Stromal cell of bone marrow (primary cell): Measurements from ENCODE around the gene CCNL2.
A peak's percentile ranks its signal among the peaks of the same experiment; 100 is the strongest.
"Not testable (repeated sequence)": the region's sequence is repeated elsewhere in the genome, so short reads cannot be mapped to it uniquely, and the experiment has no call there.

Experiments
- DNase-seq: peaks from one replicate; pipeline ENCODE4 v3.0.0-alpha.2; 2012; ENCODE audit warnings: low read depth

The CCNL2 gene

DNA sequence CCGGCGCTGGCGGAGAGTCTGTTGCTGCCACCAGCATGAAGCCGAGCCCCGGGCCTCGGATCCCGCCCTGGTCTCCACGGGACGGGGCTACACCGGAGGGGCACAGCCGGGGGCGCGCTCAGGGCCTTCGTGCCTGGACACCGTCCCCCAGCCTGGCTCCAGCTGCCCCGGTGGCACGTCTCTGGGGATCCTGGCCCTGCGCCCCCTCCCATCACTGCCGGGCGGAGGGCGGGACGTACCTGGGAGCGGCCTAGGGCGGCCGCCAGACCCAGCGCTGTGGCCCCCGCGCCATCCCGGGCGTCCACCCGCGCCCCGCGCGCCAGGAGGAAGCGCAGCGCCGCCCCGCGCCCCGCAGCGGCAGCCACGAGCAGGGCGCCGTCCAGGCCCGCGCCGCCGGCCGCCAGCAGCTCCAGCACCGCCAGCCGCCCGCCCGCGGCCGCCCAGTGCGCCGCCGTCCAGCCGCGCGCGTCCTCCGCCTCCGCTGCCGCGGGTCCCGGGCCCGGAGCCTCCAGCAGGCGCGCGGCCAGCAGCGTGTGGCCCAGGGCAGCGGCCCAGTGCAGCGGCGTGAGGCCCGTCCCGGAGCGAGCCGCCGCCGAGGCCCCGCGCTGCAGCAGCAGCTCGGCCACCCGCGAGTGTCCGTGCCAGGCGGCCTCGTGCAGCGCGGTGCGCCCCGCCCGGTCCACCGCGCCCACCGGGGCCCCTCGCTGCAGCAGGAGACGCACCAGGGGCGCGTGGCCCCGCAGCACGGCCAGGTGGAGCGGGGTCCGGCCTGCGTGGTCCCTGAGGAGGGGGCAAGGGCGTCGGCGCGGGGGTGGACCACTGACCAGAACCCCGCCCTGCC, 20.9 kb upstream of the CCNL2 start:
- DNase-seq, result no peak

DNA sequence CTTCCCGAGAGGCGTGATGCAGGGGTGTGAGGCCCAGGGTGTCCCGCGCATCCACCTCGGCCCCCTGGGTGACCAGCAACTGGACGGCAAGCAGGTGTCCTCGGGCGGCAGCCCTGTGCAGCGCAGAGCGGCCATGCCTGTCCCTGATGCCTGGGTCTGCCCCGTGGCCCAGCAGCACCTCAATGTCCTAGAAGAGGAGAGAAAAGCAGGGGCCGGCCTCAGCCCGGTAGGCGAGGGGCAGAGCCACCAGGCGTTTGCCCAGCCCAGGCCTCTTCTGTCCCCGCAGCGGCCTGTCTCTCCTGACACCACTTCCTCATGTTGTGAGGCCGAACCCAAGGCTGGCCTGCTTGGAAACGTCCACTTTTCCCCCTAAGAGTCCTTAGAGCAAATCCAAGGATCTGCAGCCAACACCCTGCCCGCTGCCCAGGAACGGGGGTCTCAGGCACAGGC, 20.3 kb upstream of the CCNL2 start:
- DNase-seq, result no peak

DNA sequence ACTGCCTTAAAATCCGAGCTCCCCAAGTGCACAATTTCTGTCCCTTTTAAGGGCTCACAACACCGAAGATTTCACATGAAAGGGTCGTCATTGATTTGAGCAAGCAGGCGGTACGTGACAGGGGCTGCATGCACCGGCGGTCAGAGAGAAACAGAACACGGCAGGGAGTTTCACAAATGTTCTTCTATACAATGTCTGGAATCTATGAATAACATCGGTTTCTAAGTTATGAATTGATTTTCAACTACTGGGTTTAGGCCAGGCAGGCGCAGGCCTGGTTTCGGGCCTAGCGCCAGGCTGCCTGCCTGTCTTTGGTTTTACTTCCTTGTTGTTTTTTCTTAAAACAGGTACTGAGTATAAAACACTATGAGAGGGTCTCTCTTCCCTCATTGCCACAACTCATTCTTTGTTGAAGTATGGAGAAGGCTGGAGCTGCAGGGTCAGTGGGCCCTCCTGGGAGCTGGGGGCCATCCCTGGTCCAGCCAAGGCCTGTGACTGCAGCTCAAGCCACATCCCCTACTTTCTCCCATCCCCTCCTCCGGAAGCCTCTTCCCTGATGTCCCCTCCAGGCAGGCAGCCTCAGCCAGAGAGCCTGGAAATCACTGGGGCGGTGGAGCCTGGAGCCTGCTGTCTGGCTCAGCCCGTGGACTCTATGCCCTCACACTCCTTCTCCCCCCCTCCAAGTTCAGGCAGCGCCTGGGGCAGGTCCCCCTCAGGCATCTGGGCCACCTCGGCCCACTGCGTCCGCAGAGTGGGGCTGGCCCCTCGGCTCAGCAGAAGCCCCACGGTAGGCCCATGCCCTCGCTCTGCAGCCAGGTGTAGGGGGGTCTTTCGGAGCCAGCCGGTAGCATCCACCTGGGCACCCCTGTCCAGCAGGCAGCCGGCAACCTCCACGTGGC, 19.6 kb upstream of the CCNL2 start:
- DNase-seq, result no peak

DNA sequence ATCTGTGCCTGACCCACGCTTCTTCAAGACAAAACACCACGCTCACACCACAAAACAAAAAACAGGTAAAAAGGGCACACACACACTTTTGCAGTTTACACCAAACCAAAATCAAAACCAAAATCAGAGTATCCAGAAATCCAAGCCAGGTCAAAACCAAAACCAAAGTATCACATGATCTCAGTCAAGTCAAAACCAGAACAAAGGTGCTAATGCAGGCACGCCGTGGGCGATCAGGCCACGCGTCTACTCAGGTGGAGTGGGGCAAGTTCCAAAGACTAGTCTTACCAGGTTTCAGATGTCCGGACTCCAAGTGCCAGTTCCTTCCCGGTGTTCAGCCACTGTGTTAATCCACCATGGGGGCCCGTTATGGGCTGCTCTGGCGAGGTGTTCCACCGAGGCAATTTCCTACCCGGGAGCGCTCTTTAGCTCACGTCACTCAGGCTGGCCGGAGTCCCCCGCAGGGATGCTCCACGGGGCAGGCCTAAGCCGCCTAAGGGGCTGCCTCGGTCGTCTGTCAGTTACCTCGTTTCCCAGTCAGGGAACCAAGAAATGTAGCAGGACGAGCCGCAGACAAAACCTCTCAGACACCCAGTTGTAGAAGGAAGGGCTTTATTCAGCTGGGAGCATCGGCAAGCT, 18.8 kb upstream of the CCNL2 start:
- not testable (repeated sequence) for DNase-seq

DNA sequence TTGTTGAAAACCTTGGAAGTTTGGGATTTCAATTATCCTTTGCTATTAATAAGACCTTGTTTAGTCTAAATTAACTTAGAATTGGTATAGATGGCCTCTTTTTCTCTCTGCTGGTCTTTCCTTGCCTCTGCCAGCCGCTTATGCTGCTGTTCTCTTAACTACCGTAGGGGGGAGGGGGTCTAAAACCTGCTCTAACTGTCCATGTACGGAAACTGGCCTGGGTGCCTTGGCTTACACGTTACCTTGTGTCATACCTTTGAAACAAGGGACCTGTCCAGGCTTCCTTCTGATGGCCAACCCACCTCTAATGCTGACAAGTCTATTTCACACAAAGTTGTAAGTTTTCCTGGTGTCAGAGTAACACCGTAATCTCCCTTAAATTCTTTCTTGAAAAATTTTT, 18.3 kb upstream of the CCNL2 start:
- not testable (repeated sequence) for DNase-seq

DNA sequence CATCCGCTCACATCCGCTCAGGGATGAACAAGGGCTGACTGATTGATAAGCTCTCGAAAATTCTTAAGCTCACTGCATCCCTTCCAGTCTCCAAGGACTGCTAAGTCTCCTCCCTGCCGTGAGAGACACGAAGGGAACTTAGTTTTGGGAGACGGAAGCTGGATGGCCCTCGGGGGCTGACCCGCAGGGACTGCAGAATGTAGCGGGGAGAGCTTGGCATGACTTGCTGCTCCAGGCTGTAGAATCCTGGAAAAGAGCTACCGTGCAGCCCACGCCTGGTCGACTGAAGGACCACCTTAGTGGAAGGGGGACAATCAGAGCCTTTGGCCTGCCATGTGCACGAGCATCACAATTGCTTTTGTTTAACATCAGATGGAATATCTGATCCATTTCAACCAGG, 16.6 kb upstream of the CCNL2 start:
- no peak for DNase-seq

DNA sequence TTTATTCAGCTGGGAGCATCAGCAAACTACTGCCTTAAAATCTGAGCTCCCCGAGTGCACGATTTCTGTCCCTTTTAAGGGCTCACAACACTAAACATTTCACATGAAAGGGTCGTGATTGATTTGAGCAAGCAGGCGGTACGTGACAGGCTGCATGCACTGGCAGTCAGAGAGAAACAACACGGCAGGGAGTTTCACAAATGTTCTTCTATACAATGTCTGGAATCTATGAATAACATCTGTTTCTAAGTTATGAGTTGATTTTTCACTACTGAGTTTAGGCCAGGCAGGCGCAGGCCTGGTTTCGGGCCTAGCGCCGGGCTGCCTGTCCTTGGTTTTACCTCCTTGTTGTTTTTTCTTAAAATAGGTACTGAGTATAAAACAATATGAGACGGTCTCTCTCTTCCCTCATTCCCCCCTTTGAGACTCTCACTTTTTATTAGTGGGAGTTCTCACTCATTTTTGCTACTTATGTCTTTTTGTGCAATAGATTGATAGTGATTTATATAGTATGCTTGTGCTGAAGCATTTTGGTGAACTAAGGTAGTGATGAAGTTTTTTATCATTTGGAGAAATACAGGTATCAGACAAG, 13.3 kb upstream of the CCNL2 start:
- not testable (repeated sequence) for DNase-seq

DNA sequence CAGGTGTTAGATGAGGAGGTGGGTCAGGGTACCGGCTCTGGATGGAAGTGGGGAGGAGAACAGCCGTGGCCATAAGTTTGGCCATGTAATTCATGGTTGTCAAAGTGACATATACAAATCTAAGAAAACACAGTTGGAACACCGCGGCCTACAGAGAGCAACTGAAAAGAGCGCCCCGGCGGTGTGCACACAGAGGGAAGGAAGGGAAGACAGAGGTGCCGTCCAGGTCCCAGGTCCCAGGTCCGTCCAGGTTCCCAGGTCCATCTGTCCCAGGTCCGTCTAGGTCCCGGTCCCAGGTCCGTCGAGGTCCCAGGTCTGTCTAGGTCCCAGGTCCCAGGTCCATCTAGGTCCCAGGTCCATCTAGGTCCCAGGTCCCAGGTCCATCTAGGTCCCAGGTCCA, 12.5 kb upstream of the CCNL2 start:
- DNase-seq, result no peak

DNA sequence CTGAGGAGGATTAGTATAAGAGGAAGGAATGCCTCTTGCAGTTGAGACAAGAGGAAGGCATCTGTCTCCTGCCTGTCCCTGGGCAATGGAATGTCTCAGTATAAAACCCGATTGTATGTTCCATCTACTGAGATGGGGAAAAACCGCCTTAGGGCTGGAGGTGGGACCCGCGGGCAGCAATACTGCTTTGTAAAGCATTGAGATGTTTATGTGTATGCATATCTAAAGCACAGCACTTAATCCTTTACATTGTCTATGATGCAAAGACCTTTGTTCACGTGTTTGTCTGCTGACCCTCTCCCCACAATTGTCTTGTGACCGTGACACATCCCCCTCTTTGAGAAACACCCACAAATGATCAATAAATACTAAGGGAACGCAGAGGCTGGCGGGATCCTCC, 11.1 kb upstream of the CCNL2 start:
- DNase-seq, result not testable (repeated sequence)

DNA sequence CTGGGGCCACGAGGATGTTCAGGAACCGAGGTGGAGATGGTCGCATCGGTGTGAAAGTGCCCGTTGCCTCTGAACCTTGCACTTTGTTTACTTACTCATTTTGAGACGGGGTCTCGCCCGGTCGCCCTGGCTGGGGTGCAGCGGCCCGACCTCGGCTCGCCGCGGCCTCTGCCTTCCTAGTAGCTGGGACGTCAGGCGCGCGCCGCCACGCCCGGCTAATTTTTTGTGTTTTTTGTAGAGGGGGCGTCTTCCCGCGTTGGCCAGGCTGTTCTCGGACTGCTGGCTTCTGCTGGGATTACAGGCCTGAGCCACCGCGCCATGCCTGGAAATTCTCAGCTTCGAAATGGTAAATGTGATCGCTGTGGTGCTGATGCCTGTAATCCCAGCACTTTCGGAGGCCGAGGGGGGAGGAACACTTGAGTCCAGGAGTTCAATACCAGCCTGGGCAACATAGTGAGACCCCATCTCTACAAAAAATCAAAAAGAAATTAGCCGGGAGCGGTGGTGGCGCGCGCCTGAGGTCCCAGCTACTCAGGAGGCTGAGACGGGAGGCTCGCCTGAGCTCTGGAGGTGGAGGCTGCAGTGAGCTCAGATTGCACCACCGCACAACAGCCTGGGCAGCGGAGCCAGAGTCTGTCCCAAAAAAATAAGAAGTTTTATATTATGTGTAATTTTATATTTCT, 8.6 kb upstream of the CCNL2 start:
- DNase-seq, result no peak

DNA sequence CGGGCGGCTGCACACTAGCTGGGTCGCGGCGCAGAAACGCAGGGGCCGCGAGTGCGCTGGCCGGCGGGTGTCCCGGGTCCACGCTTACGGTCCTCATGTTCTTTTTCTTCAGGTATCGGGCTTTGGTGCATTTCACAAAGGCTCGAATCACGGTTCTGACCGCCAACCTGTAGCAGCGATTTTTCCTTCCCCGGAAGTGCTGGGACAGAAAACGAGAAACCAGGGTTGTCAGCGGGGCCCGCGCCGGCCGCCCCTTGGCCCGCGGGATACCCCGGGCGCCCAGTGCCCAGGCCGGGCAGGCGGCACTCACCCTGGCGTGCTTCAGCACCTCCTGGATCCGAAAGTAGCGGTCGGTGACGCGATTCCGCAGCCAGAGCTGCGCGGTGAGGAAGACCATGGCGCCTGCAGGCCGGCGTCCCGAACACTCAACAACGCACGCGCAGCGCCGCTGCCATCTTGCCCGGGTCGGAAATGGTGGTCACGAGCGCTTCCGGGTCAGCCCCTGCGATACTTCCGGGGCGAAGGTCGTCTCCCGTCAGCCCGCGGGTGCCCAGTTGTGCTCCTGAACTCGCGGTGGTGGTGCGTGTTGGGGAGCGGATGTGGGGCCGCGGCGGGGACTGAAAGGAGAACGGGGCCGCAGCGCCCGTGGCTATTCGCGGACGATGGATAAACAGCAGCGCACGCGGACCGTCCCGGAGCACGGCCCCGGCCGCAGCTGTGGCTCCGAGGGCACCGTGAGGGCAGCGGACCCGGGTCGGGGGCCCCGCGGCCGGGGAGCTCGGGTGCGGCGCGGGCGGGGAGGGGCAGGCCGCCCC, 7.9 kb upstream of the CCNL2 start, which contains the start of gene MRPL20:
Gene MRPL20 (minus strand): TSS at position 473 of the 815 bp plus-strand sequence. CDS start 76 bp downstream, at position 397.
- peak; percentile 82 for DNase-seq

DNA sequence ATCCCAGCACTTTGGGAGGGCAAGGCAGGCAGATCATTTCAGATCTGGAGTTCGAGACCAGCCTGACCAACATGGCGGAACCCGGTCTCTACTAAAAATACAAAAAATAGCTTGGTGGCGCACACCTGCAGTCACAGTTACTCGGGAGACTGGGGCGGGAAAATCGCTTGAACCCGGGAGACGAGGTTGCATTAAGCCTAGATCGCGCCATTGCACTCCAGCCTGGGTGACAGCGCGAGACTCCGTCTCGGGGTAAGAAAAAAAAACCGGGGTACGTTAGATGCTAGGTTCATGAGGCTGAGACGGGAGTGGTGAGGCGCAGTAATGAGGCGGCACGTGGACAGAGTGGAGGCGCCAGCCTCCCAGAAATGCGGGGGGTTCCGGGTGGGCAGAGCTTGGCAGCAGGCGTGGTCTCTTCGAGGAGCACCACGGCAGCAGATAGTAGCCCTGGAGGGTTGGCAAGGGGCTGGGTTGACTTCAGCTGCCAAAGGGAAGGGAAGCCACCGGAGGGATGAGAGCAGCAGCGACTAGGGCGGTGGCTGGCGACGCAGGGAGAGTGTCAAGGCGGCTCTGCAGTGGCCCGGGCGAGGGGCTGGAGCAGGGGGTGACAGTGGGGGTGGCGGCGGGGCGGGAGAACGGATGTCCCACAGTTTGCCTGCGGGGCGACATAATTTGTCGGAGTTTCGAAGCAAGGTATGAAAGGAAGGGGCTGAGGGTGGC, 7.1 kb upstream of the CCNL2 start:
- no peak for DNase-seq

DNA sequence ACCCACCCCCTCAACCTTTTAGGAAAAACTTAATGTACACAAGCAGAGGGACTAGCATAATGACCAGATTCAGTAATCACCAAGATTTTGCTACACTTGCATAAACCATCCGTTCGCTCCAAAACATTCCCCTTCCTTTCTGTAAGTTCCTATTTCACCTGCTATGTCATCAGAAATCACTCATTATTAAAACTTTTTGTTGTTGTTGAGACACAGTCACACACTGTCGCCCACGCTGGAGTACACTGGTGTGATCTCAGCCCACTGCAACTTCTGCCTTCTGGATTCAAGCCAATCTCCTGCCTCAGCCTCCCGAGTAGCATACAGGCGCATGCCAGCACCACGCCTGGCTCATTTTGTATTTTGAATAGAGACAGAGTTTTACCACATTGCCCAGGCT, 4.5 kb upstream of the CCNL2 start:
- DNase-seq, result no peak

DNA sequence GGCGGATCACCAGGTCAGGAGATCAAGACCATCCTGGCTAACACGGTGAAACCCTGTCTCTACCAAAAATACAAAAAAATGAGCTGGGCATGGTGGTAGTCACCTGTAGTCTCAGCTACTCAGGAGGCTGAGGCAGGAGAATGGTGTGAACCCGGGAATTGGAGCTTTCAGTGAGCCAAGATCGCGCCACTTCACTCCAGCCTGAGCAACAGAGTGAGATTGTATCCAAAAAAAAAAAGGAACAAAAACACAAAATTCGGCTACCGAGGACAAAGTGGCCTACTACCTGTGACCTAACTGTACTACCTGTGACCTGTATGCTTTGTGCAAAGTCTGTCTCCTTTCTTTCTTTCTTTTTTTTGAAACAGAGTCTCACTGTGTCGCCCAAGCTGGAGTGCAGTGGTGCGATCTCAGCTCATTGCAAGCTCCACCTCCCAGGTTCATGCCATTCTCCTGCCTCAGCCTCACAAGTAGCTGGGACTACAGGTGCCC, 3.8 kb upstream of the CCNL2 start:
- not testable (repeated sequence) for DNase-seq

DNA sequence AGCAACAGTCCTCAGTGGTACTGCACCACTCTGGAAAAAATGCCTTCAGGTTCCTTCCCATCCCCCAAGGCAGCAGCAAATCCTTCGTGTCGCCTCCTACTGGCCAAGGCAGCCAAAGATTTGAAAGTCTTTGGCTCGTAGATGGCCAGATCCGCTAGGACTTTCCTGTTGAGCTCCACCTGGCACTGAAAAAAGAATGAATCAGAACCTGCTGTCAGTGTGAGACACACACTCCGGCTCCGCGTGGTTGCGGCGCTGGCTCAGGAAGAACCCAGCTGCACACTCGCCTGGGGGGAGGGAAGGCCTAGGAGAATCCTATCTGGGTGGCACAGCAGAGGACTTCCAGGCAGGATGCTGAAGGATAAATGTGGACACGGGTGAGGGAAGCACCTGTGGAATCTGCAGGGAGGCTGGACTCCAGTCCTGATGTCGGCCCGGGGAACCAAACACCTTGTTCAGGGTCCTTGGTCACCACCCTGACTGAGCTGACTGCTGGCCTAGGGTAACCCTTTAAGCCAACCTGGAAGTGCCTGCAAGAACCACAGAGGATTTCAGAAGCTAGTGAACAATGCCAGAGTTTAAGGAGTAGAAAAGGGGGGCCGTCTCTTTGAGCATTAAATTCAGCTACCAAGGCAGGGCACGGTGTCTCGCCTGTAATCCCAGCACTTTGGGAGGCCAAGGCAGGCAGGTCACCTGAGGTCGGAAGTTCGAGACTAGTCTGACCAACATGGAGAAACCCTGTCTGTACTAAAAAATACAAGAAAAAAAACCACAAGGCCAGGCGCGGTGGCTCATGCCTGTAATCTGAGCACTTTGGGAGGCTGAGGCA, 3.2 kb upstream of the CCNL2 start:
- peak; percentile 29 for DNase-seq

DNA sequence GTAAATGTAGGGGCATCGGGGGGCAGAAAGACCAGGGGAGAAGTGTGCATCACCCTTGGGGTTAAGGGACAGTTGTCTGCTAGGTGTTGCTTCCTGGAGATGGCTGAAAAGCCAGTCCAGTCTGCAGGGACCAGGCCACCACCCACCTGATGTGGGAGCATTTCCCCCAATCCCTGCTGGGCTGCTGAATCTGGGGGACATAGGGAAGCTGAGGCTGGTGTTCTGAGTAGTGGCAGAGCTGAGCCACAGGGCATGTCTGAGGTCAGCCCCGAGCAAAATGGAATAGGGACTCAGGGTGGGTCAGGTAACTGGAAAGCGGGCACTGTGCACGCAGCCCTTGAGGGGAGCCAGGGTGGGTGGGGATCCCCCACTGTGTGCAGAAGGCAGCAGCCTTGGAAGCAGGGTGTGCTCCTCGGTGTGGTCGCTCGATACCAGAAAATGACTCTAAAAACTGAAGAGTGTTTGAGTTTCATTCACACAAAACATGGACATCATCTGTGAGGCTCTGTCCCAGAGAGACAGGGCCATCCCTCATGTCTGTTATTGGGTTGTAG, 2.4 kb upstream of the CCNL2 start:
- DNase-seq, result no peak

DNA sequence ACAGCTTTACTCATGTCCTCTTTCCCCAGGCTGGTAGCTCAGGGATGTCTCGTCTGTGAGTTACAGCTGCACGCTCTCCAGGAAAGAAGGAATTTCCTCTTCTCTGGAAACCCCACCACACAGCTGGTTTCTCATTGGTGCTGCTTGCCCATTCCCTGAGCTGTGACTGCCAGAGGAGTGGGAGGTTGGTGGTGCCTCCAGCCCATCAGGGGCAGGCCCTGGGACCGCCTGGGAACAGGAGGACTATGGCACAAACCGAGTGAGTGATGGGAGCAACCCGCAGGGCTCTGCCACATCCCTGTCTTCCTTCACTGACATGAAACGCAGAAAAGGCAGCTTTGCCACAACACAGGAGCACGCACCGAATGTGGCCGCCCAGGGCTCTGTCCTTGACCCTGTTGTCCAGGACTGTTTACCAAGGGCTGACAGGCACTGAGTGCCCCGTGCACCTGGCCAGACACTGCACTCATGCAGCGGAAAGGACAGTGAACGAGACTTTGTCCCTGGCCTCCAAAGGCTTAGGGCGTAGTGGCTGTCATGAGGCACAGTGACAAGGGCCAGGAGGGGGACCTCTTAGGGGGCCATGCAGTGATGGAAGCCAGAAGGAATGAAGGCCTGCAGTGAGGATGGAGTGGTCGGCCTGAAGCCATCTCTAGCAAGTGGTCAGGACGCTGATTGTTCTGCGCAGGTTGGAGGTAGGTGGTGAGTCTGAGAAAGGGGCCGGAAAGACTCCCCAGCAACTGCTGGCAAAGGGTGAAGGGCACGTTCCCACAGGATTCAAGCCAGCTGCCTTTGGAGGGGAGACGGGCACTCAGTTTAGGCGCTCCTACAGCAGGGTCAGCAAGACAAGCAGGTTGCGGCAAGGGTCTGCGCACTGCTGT, 1.7 kb upstream of the CCNL2 start:
- no peak for DNase-seq
